ENCODE results near the gene ACADL. TPM values are rescaled to one million over a fixed set of nuclear protein-coding genes. Genes with fewer than 3 reads are reported as not detected.

Gene ACADL
- polyA plus RNA-seq, 1 donor from 2014 or later = not detected

DNA sequence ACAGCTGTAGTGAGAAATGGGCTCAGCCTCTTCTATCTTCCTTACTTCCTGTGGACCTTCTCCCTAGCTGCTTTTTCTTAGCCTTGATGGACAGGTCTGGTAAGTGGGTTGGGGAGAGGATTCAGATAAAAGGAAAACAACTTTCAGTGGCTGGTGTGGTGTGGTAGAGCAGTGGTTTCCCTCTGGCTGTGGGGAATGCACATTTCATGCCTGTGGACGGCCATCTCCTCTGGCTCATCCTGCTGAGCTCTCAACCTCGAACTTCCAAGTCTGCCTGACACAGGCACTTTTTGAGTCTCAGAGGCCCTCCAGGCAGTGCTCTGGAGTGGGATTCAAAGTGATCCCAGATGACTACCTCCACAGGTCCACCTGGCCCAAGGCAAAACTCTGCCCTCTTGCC lies 38.6 kb upstream of the ACADL start:
- H3K36me3 ChIP-seq (ENCODE audit: insufficient read depth, low read length) = no peaks in the 10 kb centered on the region
- H3K4me2 ChIP-seq (ENCODE audit: low read length) = no peak overlapping the region
- H3K79me2 ChIP-seq (replicated peaks; ENCODE audit: insufficient read depth, low read length) = no peaks in the 10 kb centered on the region
- H3F3A ChIP-seq (ENCODE audit: insufficient read depth, low read length, poor library complexity, severe bottlenecking) = no peaks in the 10 kb centered on the region
- H3K27ac ChIP-seq (ENCODE audit: low read length) = no peak overlapping the region
- H2AFZ ChIP-seq (ENCODE audit: low read depth, low read length) = no peak overlapping the region
- H3K4me3 ChIP-seq (ENCODE audit: low read length) = no peak overlapping the region
- H3K9ac ChIP-seq (ENCODE audit: low read length) = no peak overlapping the region
- no peaks in the 10 kb centered on the region for H3K9me2 ChIP-seq (ENCODE audit: insufficient read depth, low read length)
- H3K27me3 ChIP-seq (ENCODE audit: insufficient read depth, low read depth, low read length) = no peaks in the 10 kb centered on the region
- H4K20me1 ChIP-seq (ENCODE audit: insufficient read depth) = no peaks in the 10 kb centered on the region
- TF ChIP-seq, protein P1, sequence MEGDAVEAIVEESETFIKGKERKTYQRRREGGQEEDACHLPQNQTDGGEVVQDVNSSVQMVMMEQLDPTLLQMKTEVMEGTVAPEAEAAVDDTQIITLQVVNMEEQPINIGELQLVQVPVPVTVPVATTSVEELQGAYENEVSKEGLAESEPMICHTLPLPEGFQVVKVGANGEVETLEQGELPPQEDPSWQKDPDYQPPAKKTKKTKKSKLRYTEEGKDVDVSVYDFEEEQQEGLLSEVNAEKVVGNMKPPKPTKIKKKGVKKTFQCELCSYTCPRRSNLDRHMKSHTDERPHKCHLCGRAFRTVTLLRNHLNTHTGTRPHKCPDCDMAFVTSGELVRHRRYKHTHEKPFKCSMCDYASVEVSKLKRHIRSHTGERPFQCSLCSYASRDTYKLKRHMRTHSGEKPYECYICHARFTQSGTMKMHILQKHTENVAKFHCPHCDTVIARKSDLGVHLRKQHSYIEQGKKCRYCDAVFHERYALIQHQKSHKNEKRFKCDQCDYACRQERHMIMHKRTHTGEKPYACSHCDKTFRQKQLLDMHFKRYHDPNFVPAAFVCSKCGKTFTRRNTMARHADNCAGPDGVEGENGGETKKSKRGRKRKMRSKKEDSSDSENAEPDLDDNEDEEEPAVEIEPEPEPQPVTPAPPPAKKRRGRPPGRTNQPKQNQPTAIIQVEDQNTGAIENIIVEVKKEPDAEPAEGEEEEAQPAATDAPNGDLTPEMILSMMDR (IDR thresholded peaks at IDR 0.05; ENCODE audit: poor library complexity, severe bottlenecking) = no peak
- TF ChIP-seq POLR2AphosphoS5 (IDR thresholded peaks at IDR 0.05) (no peak), RAD21 (conservative IDR thresholded peaks at IDR 0.05) (no peak), MXI1 (conservative IDR thresholded peaks at IDR 0.05; ENCODE audit: poor library complexity, severe bottlenecking) (no peak)
- no peaks in the 10 kb centered on the region for H3K9me3 ChIP-seq (ENCODE audit: low read length)

DNA sequence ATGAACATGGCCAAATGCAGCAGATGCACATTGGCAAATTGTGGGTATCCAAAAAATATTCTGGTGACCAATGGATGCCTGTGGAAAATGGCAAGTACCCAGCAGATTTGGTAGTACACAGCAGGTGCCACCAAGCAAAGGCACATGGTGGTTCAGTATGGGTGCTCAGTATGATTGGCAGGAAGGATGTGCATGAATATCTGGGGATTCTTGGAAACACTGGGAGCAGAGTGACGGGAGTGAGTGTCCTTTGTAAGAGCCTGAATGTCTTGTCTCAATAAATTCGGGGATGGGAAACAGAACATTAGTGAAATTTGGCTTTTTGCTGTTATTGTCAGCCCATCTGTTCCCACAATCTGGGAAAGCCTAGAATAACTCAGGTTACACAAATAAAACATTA lies 36.8 kb upstream of the ACADL start:
- no peaks in the 10 kb centered on the region for H3F3A ChIP-seq (ENCODE audit: insufficient read depth, low read length, poor library complexity, severe bottlenecking)
- no peaks in the 10 kb centered on the region for H3K27me3 ChIP-seq (ENCODE audit: insufficient read depth, low read depth, low read length)
- TF ChIP-seq SMC3 (conservative IDR thresholded peaks at IDR 0.05; ENCODE audit: poor library complexity) (no peak), POLR2AphosphoS5 (IDR thresholded peaks at IDR 0.05) (no peak), EZH2 (IDR thresholded peaks at IDR 0.05; ENCODE audit: borderline replicate concordance, insufficient read depth, low read length, poor library complexity, severe bottlenecking) (no peak), MXI1 (conservative IDR thresholded peaks at IDR 0.05; ENCODE audit: poor library complexity, severe bottlenecking) (no peak), TAF1 (IDR thresholded peaks at IDR 0.05; ENCODE audit: low read depth) (no peak), EP300 (conservative IDR thresholded peaks at IDR 0.05; ENCODE audit: poor library complexity, severe bottlenecking) (no peak), RAD21 (conservative IDR thresholded peaks at IDR 0.05) (no peak)
- TF ChIP-seq, protein P2, sequence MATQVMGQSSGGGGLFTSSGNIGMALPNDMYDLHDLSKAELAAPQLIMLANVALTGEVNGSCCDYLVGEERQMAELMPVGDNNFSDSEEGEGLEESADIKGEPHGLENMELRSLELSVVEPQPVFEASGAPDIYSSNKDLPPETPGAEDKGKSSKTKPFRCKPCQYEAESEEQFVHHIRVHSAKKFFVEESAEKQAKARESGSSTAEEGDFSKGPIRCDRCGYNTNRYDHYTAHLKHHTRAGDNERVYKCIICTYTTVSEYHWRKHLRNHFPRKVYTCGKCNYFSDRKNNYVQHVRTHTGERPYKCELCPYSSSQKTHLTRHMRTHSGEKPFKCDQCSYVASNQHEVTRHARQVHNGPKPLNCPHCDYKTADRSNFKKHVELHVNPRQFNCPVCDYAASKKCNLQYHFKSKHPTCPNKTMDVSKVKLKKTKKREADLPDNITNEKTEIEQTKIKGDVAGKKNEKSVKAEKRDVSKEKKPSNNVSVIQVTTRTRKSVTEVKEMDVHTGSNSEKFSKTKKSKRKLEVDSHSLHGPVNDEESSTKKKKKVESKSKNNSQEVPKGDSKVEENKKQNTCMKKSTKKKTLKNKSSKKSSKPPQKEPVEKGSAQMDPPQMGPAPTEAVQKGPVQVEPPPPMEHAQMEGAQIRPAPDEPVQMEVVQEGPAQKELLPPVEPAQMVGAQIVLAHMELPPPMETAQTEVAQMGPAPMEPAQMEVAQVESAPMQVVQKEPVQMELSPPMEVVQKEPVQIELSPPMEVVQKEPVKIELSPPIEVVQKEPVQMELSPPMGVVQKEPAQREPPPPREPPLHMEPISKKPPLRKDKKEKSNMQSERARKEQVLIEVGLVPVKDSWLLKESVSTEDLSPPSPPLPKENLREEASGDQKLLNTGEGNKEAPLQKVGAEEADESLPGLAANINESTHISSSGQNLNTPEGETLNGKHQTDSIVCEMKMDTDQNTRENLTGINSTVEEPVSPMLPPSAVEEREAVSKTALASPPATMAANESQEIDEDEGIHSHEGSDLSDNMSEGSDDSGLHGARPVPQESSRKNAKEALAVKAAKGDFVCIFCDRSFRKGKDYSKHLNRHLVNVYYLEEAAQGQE (IDR thresholded peaks at IDR 0.05; ENCODE audit: borderline replicate concordance) = no peak
- TF ChIP-seq, protein P1 (IDR thresholded peaks at IDR 0.05; ENCODE audit: poor library complexity, severe bottlenecking) = no peak
- H2AFZ ChIP-seq (ENCODE audit: low read depth, low read length) = no peak overlapping the region
- H3K36me3 ChIP-seq (ENCODE audit: insufficient read depth, low read length) = no peaks in the 10 kb centered on the region
- no peak overlapping the region for H3K4me2 ChIP-seq (ENCODE audit: low read length)
- H3K4me3 ChIP-seq (ENCODE audit: low read length) = no peak overlapping the region
- H3K9me2 ChIP-seq (ENCODE audit: insufficient read depth, low read length) = no peaks in the 10 kb centered on the region
- H3K79me2 ChIP-seq (replicated peaks; ENCODE audit: insufficient read depth, low read length) = no peaks in the 10 kb centered on the region
- H3K27ac ChIP-seq (ENCODE audit: low read length) = no peak overlapping the region
- no peaks in the 10 kb centered on the region for H4K20me1 ChIP-seq (ENCODE audit: insufficient read depth)
- H3K9ac ChIP-seq (ENCODE audit: low read length) = no peak overlapping the region
- no peaks in the 10 kb centered on the region for H3K9me3 ChIP-seq (ENCODE audit: low read length)
